Stimulated activated CD8-positive, alpha-beta memory T cell treated with anti-CD3 and anti-CD28 coated beads, Interleukin-7, amount 100 ng/mL, for 4 hours (primary cell): ENCODE measurements around the gene ADCY10.
"Not testable (repeated sequence)": the region's sequence is repeated elsewhere in the genome, so short reads cannot be mapped to it uniquely, and the experiment has no call there.

Experiments
- DNase-seq, 2 donors: peaks; one replicate each; pipeline ENCODE4 v3.0.0-alpha.2; 2020; ENCODE audit warnings: low read depth in 2 of 2

The ADCY10 gene

DNA sequence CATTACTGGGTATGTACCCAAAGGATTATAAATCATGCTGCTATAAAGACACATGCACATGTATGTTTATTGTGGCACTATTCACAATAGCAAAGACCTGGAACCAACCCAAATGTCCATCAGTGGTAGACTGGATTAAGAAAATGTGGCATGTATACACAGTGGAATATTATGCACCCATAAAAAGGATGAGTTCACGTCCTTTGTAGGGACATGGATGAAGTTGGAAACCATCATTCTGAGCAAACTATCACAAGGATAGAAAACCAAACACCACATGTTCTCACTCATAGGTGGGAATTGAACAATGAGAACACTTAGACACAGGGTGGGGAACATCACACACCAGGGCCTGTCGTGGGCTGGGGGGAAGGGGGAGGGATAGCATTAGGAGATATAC, 26.7 kb downstream of the ADCY10 start:
- not testable (repeated sequence) for DNase-seq

GRCh38 chr1:167882376-167882775, 31.6 kb downstream of the ADCY10 start:
- no peak for DNase-seq

- DNase-seq, result no peak
These were observed 32.1 kb downstream of the ADCY10 start for GRCh38 chr1:167881786-167882185.

DNA sequence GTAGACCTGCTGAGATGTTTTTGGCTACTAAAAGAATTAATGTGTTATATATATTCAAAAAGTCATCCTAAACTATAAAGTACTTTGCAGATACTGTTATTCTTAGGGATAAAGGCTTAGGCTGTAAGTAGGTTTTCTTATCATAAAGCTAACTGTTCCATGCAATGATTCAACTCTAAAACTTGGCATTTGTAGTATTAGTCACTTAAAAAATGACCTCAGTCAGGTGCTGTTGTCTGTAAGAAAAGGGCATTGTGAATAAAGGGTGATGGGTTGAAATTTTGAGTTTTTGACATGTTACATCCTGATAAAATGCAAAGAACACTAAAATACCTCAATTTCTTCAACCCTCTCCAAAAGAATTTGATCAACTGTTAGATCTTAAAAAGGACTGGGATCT, 32.9 kb downstream of the ADCY10 start:
- no peak for DNase-seq

GRCh38 chr1:167880580-167881021, 33.3 kb downstream of the ADCY10 start:
- DNase-seq, result no peak

DNA sequence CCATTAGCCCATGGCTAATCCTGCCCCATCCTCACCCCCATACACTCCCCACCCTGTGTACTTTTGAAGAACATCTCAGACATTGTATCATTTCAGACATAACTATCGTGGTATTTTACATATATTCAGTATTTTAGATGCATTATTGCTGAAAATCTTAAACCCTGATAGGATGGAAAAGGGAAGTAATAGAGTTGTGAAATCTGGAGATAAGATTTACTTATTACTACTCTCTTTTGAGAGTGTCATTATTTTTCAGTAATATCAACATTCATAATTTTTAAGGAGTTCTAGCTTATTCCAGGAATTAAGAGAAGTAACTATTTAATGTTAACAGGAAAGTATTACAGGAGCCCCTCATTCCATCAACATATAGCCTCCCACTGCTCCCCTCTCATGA, 34.4 kb downstream of the ADCY10 start:
- DNase-seq, result no peak

GRCh38 chr1:167878372-167879160, 35.4 kb downstream of the ADCY10 start:
- DNase-seq, result no peak

GRCh38 chr1:167876597-167877175, 37.2 kb downstream of the ADCY10 start:
- DNase-seq, result no peak

DNA sequence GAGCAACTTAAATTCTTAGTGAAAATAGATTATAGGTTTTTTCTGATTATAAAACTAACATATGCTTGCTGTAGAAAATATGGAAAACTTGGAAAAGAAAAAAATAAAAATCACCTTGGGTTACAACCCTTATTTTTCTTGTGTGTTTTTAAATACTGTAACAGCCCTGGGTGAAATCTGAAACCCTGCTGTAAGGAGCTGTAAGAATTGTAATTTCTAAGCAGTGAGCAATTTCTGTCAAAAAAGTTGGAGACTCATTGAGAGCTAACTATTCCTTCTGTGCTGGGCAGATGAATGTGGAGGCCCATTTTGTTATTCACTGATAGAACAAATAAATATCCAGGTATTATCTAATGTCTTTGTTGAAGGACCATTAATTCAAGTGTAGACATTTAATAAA, 42.6 kb downstream of the ADCY10 start:
- no peak for DNase-seq

DNA sequence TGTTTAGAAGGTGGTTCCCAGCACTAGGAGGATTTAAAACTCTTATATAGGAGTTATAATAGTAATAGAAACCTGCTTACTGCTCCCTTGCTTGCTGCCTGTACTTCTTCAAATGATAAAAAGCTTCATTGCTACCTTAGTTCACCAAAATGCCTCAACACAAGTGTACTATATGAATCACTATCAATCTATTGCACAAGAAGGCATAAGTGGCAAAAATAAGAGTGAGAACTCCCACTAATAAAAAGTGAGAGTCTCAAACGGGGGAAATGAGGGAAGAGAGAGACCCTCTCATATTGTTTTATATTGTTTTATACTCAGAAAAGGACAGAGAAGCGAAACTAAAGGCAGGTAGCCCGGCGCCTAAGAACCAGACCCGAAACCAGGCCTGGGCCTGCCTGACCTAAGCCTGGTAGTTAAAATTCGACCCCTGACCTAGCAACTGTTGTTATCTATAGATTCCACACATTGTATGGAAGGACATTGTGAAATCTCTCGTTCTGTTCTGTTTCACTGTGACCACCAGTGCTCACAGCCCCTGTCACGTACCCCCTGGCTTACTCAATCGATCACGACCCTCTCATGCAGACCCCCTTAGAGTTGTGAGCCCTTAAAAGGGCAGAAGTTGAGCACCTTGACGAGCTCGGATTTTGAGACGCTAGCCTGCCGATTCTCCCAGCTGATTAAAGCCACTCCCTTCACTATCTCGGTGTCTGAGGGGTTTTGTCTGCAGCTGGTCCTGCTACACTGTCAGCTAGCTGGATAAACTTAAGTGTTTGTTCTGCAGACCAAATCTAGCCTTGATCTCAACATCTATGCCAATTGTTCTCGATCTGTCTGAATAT, 44.6 kb downstream of the ADCY10 start:
- DNase-seq, result not testable (repeated sequence)

DNA sequence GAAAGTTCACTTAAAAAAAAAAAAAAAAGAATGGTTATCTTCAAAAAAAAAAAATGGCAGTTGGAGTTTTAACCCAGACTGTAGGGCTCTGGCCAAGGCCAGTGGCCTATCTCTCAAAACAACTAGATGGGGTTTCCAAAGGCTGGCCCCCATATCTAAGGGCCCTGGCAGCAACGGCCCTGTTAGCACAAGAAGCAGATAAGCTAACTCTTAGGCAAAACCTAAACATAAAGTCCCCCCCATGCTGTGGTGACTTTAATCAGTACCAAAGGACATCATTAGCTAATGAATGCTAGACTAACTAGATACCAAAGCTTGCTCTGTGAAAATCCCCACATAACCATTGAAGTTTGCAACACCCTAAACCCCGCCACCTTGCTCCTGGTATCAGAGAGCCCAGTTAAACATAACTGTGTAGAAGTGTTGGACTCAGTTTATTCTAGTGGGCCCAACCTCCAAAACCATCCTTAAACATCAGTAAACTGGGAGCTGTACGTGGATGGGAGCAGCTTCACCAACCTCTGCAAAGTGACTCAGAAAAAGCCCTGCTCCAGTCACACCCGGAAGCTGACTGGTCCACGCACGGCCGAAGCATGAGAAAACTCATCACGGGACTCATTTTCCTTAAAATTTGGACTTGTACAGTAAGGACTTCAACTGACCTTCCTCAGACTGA, 47.1 kb downstream of the ADCY10 start:
- not testable (repeated sequence) for DNase-seq

- not testable (repeated sequence) for DNase-seq
These were observed 47.6 kb downstream of the ADCY10 start for GRCh38 chr1:167866326-167866725.

DNA sequence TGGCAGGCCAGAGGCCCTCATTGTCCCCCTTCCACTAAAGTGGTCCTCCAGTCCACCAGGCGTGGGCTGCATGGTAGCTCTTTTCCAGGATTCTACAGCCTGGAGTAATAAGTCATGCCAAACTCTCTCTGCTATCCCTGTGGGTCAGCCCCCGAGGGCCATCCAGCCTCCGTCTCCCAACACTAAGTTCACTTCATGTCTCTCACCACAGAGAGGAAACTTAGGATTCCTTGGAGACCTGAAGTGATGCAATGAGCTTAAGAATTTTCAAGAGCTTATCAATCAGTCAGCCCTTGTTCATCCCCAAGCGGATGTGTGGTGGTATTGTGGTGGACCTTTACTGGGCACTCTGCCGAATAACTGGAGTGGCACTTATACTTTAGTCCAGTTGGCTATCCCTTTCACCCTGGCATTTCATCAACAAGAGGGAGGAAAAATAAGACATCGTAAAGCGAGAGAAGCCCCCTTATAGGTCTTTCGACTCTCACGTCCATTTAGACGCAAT, 48.1 kb downstream of the ADCY10 start:
- not testable (repeated sequence) for DNase-seq

- not testable (repeated sequence) for DNase-seq
These were observed 48.7 kb downstream of the ADCY10 start for GRCh38 chr1:167865193-167865592.

DNA sequence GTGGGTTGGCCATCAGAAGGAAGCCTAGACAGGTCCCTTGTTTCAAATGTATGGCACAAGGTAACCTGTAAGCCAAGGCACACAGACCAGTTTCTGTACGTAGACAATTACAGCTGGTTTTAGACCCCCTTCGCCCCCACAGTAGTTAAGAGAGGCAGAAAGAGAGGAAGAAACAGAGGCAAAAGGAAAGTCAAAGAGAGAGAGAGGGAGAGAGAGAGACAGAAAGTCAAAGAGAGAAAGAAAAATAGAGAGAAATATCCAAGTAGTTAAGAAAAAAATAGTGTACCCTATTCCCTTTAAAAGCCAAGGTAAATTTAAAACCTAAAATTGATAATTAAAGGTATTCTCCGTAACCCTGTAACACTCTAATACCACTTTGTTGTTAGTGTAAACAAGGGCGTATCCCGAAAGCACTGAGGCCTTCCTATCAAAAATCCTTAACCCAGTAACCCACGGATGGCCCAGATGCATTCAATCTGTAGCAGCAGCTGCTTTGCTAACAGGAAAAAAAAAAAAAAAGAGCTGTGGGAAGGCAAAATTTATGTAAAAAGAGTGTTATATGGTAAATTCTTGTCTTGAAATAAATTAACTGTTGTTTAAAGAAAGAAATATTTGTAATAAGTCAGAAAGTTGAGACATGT, 49.4 kb downstream of the ADCY10 start:
- DNase-seq, result no peak

- no peak for DNase-seq
These were observed 50.0 kb downstream of the ADCY10 start for GRCh38 chr1:167863921-167864279.

- DNase-seq, result not testable (repeated sequence)
These were observed 50.6 kb downstream of the ADCY10 start for GRCh38 chr1:167863191-167863920.

DNA sequence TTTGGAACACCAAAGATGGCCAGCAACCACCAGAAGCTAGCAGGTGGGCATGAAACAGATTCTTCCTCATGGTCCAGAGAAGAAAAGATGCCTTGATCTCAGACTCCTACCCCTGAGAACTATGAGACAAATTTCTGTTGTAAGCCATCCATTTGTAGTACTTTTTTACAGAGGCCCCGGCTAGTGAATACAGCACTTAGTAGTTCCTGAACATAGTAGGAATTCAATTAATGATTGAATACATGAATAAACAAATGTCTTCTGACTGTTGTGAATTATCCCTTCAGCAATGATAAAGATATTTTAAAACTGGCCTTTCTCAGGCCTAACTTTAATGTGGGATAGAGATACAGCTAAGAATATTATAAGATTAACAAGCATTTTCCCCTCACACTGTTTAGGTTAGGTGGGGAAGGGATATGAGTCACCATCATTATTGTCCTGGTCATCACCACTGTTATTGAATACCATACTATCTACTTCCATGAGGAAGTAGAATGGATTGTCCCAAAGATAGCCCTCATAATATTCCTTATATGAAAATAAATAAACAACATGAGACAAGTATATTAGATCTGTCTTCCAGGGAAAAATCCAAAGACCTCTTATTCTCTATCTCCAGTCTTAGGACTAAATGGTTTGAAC, 51.4 kb downstream of the ADCY10 start:
- DNase-seq, result no peak

GRCh38 chr1:167861664-167862381, 52.1 kb downstream of the ADCY10 start:
- no peak for DNase-seq
